Superior temporal gyrus (tissue), 1 donor: ENCODE measurements around the gene GOLPH3L.
"Not testable (repeated sequence)": the region's sequence is repeated elsewhere in the genome, so short reads cannot be mapped to it uniquely, and the experiment has no call there.

Experiments
- DNase-seq: peaks from one replicate; pipeline ENCODE4 v3.0.0-alpha.2; 2016; ENCODE audit errors: extremely low spot score

GOLPH3L gene

GRCh38 chr1:150696995-150697927 lies at the start of gene GOLPH3L:
Gene GOLPH3L (minus strand): TSS chr1:150697154. CDS start chr1:150694838, 2,316 bp downstream.
- peak; percentile 97 for DNase-seq

GRCh38 chr1:150730130-150730721 lies 33.3 kb upstream of the GOLPH3L start:
- no peak for DNase-seq

GRCh38 chr1:150724336-150724735 lies 27.4 kb upstream of the GOLPH3L start:
- no peak for DNase-seq

GRCh38 chr1:150720703-150721102 lies 23.7 kb upstream of the GOLPH3L start, which contains the start of gene HORMAD1:
Gene HORMAD1 (minus strand): TSS chr1:150720895. CDS start chr1:150719505, 1,390 bp downstream.
- DNase-seq: no peak

GRCh38 chr1:150720098-150720497 lies 23.1 kb upstream of the GOLPH3L start:
- no peak for DNase-seq

GRCh38 chr1:150718225-150718891 lies 21.4 kb upstream of the GOLPH3L start:
- no peak for DNase-seq

GRCh38 chr1:150709031-150709430 lies 12.1 kb upstream of the GOLPH3L start:
- DNase-seq: not testable (repeated sequence)

GRCh38 chr1:150708595-150708994 lies 11.6 kb upstream of the GOLPH3L start:
- no peak for DNase-seq

GRCh38 chr1:150706091-150706490 lies 9.1 kb upstream of the GOLPH3L start:
- no peak for DNase-seq

GRCh38 chr1:150703427-150703826 lies 6.5 kb upstream of the GOLPH3L start:
- no peak for DNase-seq

- DNase-seq: no peak
Measured at GRCh38 chr1:150696590-150696989, 364 bp downstream of the GOLPH3L start.

- DNase-seq: no peak
Measured at GRCh38 chr1:150696162-150696561, 792 bp downstream of the GOLPH3L start.

GRCh38 chr1:150695561-150695960 lies 1.4 kb downstream of the GOLPH3L start:
- DNase-seq: no peak

GRCh38 chr1:150692720-150693119 lies 4.2 kb downstream of the GOLPH3L start:
- DNase-seq: no peak

- no peak for DNase-seq
Measured at GRCh38 chr1:150688763-150689162, 8.2 kb downstream of the GOLPH3L start.

- no peak for DNase-seq
Measured at GRCh38 chr1:150686275-150686674, 10.7 kb downstream of the GOLPH3L start.

GRCh38 chr1:150683914-150684313 lies 13.0 kb downstream of the GOLPH3L start:
- DNase-seq: no peak

GRCh38 chr1:150678988-150679387 lies 18.0 kb downstream of the GOLPH3L start:
- DNase-seq: no peak

- no peak for DNase-seq
Measured at GRCh38 chr1:150674881-150675280, 22.1 kb downstream of the GOLPH3L start.

GRCh38 chr1:150663321-150663720 lies 33.6 kb downstream of the GOLPH3L start:
- DNase-seq: no peak

- DNase-seq: no peak
Measured at GRCh38 chr1:150662811-150663210, 34.1 kb downstream of the GOLPH3L start.

GRCh38 chr1:150661156-150661555 lies 35.8 kb downstream of the GOLPH3L start:
- no peak for DNase-seq
